Measurements from ENCODE around the gene EFCAB7.

The EFCAB7 gene

DNA sequence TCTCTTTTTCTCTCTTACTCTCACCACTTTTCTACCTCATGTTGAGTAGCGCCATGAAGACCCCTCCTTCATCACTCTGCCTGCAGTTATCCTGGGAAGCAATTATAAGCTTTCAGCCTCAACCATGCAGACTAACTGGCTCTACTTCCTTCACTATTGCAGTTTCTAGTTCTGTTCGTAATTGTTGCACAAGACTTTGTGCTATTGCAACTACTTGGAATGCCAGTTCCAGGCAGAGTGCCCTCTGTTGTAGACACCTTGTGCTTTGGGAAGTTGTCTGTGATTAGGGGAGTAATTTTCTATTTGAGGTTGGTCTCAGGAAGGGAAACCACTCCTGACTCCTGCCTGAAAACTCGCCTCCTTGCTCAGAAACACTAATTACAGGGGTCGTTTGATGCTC lies 89.2 kb downstream of the EFCAB7 start:
- no peak for DNase-seq

DNA sequence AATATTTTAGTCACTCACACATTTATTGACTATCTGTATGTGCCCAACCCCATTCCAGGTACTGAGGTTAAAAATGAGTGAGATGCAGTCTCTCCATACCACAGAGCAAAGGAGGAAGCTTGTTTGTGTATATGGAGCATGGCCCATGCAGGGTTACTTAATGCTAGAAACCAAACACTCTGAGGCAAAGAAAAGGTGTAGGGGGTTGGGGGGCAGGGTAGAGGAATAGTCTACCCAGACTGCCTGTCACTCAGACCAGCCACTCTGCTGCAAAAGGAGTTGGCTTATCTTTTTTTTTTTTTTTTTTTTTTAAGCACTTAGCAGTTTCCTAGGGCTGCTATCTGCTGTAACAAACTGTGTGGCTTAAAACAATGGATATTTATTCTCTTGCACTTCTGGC lies 89.6 kb downstream of the EFCAB7 start:
- no peak for DNase-seq

DNA sequence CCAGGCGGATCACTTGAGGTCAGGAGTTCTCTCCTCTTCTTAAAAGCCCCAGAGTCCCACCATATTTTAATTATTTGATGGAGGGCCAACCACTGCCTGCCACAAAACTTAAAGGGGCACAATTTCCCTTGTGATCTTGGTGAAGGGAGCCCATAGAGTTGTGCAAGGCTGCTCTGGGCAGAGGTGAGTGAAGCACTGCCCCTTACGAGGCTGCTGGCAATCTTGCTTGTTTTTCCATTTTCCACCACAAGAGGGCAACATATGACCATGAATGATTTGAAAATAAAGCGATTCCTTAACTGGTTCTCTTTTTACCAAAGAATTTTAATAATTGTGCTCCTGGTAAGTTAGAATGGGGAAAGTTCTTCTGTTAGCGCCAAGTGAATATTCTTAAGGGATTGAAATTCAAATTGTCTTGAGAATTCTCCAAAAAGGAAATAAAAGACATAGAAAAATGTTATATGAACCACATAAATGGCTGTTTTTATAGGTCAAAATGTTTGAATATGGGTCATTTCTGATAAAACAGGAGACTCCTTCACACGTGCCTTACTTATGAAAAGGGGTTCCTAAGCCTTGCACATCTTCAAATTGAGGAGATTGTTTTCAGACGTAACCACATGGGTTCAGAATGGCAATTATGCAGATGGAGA lies 92.6 kb downstream of the EFCAB7 start:
- peak; percentile 87 for DNase-seq

DNA sequence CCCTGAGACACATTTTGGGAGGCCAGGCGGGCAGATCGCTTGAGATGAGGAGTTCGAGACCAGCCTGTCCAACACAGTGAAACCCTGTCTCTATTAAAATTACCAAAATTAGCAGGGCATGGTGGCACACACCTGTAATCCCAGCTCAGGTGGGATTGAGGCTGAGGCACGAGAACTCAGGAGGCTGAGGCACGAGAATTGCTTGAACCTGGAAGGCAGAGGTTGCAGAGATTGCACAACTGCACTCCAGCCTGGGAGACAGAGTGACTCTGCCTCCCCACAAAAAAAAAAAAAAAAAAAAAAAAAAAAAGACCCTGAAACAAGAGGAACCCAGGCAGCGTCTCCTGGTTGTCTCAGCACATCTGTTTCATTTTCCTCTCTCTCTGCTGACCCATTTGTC lies 94.1 kb downstream of the EFCAB7 start:
- DNase-seq = no peak

DNA sequence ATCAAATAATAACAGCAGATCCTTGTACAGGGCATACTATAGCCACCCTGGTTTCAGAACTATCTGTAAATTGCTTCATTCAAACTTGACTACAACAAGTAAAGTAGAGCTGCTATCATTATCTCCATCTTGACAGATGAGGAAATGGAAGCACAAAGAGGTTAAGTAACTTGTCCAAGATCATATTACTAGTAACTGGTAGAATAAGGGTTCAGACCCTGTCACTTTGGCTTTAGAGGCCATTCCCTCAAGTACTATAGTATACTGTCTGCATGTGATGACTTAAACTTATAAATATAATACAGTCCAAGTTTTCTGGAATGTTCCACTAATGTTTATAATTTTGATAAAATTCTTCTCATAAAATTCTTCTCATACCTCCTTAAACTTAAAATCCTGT lies 94.7 kb downstream of the EFCAB7 start:
- DNase-seq = no peak

DNA sequence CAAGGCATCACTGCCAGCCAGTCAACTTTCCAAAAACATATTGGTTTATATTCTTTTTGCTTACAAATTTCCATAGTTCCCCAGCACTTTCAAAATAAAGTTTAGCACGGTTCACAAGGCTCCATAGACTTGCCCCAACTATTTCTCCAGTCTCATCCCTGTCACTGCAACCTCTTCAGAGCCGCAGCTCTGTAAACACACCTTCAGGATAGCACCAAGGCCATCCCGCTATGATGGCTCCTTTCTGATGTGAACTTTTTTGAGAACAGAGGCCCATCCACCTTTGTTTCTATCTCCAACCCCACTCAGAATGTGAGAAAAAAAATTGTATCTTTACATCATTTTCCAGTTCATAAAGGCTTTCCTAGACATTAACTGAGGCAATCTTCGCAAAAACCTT lies 96.2 kb downstream of the EFCAB7 start:
- DNase-seq = no peak

DNA sequence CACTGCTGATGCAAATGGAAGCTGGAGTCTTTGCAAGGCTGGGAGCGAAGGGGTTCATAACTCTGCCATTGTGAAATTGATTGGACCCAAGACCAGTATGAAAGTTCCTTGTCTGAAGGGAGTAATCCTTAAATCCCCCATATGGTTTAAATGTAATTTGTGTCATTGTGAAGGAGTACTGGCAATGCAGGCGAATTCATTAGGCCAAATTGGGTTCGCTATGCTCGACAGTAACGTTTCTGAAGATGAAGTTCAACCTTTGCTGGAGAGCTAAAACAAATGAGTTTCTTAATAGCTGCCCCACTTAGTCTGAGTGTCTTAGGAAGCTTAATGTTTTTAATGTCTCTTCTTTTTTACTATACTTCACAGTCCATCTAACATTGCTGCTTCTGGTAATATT lies 97.3 kb downstream of the EFCAB7 start:
- peak; percentile 76 for DNase-seq

DNA sequence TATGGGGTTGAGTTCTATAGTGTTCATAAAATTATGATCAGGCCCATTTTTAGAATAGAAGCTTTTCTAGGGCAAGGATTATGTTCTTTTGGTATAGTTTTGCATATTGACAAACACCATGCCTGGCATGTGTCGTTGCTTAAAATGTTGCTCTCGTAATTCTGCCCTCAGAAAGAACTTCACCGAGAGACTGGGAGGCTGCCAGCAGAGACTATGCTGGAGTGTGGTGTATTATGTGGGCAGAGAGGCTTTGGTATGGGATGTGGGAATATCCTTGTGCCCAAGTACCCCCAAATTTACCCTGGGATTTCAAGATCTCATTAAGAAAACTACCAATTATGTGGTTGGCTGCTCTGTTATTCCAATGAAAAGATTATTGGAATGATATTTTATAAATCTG lies 97.8 kb downstream of the EFCAB7 start:
- DNase-seq = no peak

DNA sequence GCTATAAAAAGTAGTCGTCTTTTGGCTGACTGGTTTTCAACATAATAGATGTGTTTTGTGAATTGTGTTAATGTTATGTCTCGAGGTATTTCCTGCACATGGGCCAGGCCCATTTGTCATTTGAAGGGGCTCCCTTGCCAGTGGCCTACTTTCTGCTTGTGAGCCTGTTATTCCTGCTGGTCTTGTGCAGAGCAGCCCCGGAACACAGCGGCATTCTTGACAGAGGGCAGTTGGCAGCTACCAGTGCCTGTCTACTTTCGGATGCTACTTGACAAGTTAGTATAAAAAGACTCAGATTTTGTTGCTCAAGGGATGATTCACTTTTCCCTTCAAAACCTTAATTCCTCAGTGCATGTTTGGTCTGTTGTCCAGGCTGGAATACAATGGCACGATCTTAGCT lies 98.4 kb downstream of the EFCAB7 start:
- no peak for DNase-seq

Data from NCI-H82 (cell line).